ENCODE results near the gene RPL10. TPM values are rescaled to one million over a fixed set of nuclear protein-coding genes. Genes with fewer than 3 reads are reported as not detected.

The RPL10 gene
- total and polyA plus RNA-seq, 2 of the 8 experiments (the other 6 are each of a cell fraction or from before 2014, with no cell fraction given), result 2,633 to 4,293 TPM

- FAIRE-seq, result no peak
- TF ChIP-seq POLR2AphosphoS5 (IDR thresholded peaks at IDR 0.05; ENCODE audit: low read depth, low read length) (no peak), CHD1 (IDR thresholded peaks at IDR 0.05; ENCODE audit: low read depth, low read length) (no peak), CREB1 (IDR thresholded peaks at IDR 0.05) (no peak), CBX5 (IDR thresholded peaks at IDR 0.05; ENCODE audit: low read depth, low read length) (no peak), CBX8 (IDR thresholded peaks at IDR 0.05; ENCODE audit: borderline replicate concordance, low read depth, low read length) (no peak), POU5F1 (IDR thresholded peaks at IDR 0.05; ENCODE audit: low read depth, low read length) (no peak), E2F6 (IDR thresholded peaks at IDR 0.05) (no peak), SUZ12 (IDR thresholded peaks at IDR 0.05; ENCODE audit: low read length) (no peak), SIN3A (conservative IDR thresholded peaks at IDR 0.05 in 1 of 2, IDR thresholded peaks at IDR 0.05 in 1 of 2; ENCODE audit: low read depth in 1 of 2, low read length in 2 of 2) (no peak), TCF12 (IDR thresholded peaks at IDR 0.05; ENCODE audit: low read depth, low read length) (no peak), SIRT6 (IDR thresholded peaks at IDR 0.05; ENCODE audit: low read length) (no peak)
- TF ChIP-seq, protein P1, sequence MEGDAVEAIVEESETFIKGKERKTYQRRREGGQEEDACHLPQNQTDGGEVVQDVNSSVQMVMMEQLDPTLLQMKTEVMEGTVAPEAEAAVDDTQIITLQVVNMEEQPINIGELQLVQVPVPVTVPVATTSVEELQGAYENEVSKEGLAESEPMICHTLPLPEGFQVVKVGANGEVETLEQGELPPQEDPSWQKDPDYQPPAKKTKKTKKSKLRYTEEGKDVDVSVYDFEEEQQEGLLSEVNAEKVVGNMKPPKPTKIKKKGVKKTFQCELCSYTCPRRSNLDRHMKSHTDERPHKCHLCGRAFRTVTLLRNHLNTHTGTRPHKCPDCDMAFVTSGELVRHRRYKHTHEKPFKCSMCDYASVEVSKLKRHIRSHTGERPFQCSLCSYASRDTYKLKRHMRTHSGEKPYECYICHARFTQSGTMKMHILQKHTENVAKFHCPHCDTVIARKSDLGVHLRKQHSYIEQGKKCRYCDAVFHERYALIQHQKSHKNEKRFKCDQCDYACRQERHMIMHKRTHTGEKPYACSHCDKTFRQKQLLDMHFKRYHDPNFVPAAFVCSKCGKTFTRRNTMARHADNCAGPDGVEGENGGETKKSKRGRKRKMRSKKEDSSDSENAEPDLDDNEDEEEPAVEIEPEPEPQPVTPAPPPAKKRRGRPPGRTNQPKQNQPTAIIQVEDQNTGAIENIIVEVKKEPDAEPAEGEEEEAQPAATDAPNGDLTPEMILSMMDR (IDR thresholded peaks at IDR 0.05; ENCODE audit: control extremely low read depth in 1 of 3, insufficient read depth in 1 of 3, low read depth in 1 of 3, low read length in 3 of 3), result no peak
These were observed 19.0 kb downstream of the RPL10 start for GRCh38 chrX:154417157-154417556.

More at GRCh38 chrX:154417157-154417556, 19.0 kb downstream of the RPL10 start:
- no peak overlapping the region for H2BK15ac ChIP-seq (ENCODE audit: low read length)
- no peak overlapping the region for H2BK5ac ChIP-seq (ENCODE audit: low read depth, low read length)
- peaks cover 0 to 8% (median 0%) of the 10 kb centered on the region in 4 experiments; a peak in 1 of 8 replicates for H3K36me3 ChIP-seq (ENCODE audit: control insufficient read depth in 2 of 4, insufficient read depth in 4 of 4, low read length in 3 of 4)
- H3K4ac ChIP-seq (replicated peaks; ENCODE audit: insufficient read length, low read depth, low read length), result no peak overlapping the region
- H3K79me2 ChIP-seq (ENCODE audit: control insufficient read depth in 1 of 2, insufficient read depth in 2 of 2, low read length in 2 of 2), result no peaks in the 10 kb centered on the region
- no peaks in the 10 kb centered on the region for H3K27me3 ChIP-seq (replicated peaks in 1 of 4; ENCODE audit: control insufficient read depth in 3 of 4, extremely low read depth in 1 of 4, insufficient read depth in 3 of 4, low read length in 3 of 4)
- H3K79me1 ChIP-seq (ENCODE audit: low read depth, low read length), result no peaks in the 10 kb centered on the region
- no peak overlapping the region for H2AFZ ChIP-seq (ENCODE audit: low read length)
- no peak overlapping the region for H3K4me3 ChIP-seq (ENCODE audit: extremely low read depth in 1 of 4, insufficient read depth in 2 of 4, low read depth in 3 of 4, low read length in 4 of 4)
- H3K27ac ChIP-seq (ENCODE audit: low read depth, low read length), result no peak overlapping the region
- no peak overlapping the region for H4K91ac ChIP-seq (replicated peaks; ENCODE audit: insufficient read length, low read length)
- no peak overlapping the region for H2BK20ac ChIP-seq (ENCODE audit: low read length)
- no peak overlapping the region for H2BK12ac ChIP-seq (ENCODE audit: low read depth, low read length)
- no peak overlapping the region for H3K18ac ChIP-seq (ENCODE audit: extremely low read depth, low read length)
- H2BK120ac ChIP-seq (replicated peaks; ENCODE audit: low read depth, low read length), result no peak overlapping the region
- no peak overlapping the region for H3K4me2 ChIP-seq (ENCODE audit: insufficient read depth in 1 of 2, low read depth in 2 of 2, low read length in 2 of 2)
- no peak overlapping the region for H4K5ac ChIP-seq (ENCODE audit: insufficient read length, low read depth, low read length)
- H3K14ac ChIP-seq (ENCODE audit: insufficient read length), result no peak overlapping the region
- H3K4me1 ChIP-seq (replicated peaks in 1 of 4; ENCODE audit: control insufficient read depth in 3 of 4, insufficient read depth in 4 of 4, low read length in 3 of 4), result peaks cover 0 to 2% (median 0%) of the 10 kb centered on the region in 4 experiments; a peak in 1 of 7 replicates
- ChIA-PET CTCF (ENCODE audit: partially characterized antibody) (no interaction called here), POLR2A (ENCODE audit: partially characterized antibody) (interaction anchor here (0.8 to 8.7 kb wide), 2 partner anchors 17 to 444 kb away, joined by 3 to 76 read pairs; partner anchors contain the start of gene RPL10)
- H3K56ac ChIP-seq (replicated peaks; ENCODE audit: insufficient read length, low read depth, low read length), result no peak overlapping the region
- H4K20me1 ChIP-seq (replicated peaks in 1 of 2; ENCODE audit: control insufficient read depth in 1 of 2, insufficient read depth in 2 of 2, low read length in 2 of 2), result no peaks in the 10 kb centered on the region
- no peak overlapping the region for H4K8ac ChIP-seq (ENCODE audit: extremely low read depth, insufficient read depth, low read length)
- no peaks in the 10 kb centered on the region for H3K9me3 ChIP-seq (ENCODE audit: insufficient read depth in 2 of 2, low read depth in 1 of 2, low read length in 1 of 2)
- no peak for DNase-seq (ENCODE audit: low read depth in 1 of 2, low spot score in 2 of 2)
- 100% methylated on average over 7 of the region's 7 CpGs; no CpG with 5 or more reads in 1 of the 2 experiments for WGBS, 2 experiments (ENCODE audit: extremely low coverage in 1 of 2, insufficient coverage in 1 of 2, insufficient read length in 1 of 2, insufficient replicate concordance in 2 of 2, low coverage in 1 of 2, low lambda C conversion rate in 2 of 2, missing lambda C conversion rate in 1 of 2)
- H2AK5ac ChIP-seq (ENCODE audit: low read depth, low read length), result no peak overlapping the region
- H3K23me2 ChIP-seq (ENCODE audit: low read depth, low read length), result no peaks in the 10 kb centered on the region
- no peak overlapping the region for H3K23ac ChIP-seq (ENCODE audit: insufficient read length)
- H3K9ac ChIP-seq (replicated peaks in 1 of 4; ENCODE audit: extremely low read depth in 1 of 4, low read depth in 3 of 4, low read length in 3 of 4), result no peak overlapping the region
